SK-N-SH (cell line): ENCODE results near the gene GZMB. TPM values are rescaled to one million over a fixed set of nuclear protein-coding genes. Genes with fewer than 3 reads are reported as not detected.

ENCODE experiments used
- CTCF ChIA-PET: fragments of 300-600, 350-600 bp; formaldehyde crosslinking; extraction: SDS; loops from one replicate; lab custom pipeline; 2021; lab: Yijun Ruan, JAX
- POLR2A ChIA-PET: fragments of 350-600 bp; sonication (Branson Sonifier 250); formaldehyde crosslinking; extraction: SDS; loops from one replicate; lab custom pipeline; 2020; ENCODE audit warnings: antibody characterized with exemption, inconsistent platforms; lab: Yijun Ruan, JAX
- DNase-seq: peaks from one replicate; pipeline ENCODE4 v3.0.0; 2012
- H2AFZ ChIP-seq: fragments of 200-600 bp; sonication (generic); 2 replicates; pipeline ENCODE4 v1.8.1; 2016; ENCODE audit warnings: antibody characterized with exemption, mild to moderate bottlenecking, low read depth
- H3F3A ChIP-seq: fragments of 200-600 bp; sonication (generic); replicated peaks from 2 replicates; pipeline ENCODE3; 2016; ENCODE audit warnings: antibody characterized with exemption, mild to moderate bottlenecking; ENCODE audit not compliant: insufficient read depth
- H3K27ac ChIP-seq, 2 experiments: fragments of 200-500 bp in 1 of 2; fragments of 200-600 bp in 1 of 2; sonication (Bioruptor generic) in 1 of 2; sonication (generic), shearing (Covaris generic) in 1 of 2; 2 replicates each; pipeline versions ENCODE4 v1.5.1 to v1.6.1; 2014 to 2016; ENCODE audit warnings: low read depth in 2 of 2, inconsistent platforms in 1 of 2, low read length in 1 of 2, mild to moderate bottlenecking in 1 of 2, mixed read lengths in 1 of 2
- H3K27me3 ChIP-seq: fragments of 200-600 bp; sonication (generic), shearing (Covaris generic); 2 replicates; pipeline ENCODE4 v1.6.1; 2016; ENCODE audit warnings: mixed run types; ENCODE audit not compliant: insufficient read depth
- H3K36me3 ChIP-seq, 2 experiments: fragments of 200-500 bp in 1 of 2; fragments of 200-600 bp in 1 of 2; sonication (Bioruptor generic) in 1 of 2; sonication (generic) in 1 of 2; replicated peaks in 1 of 2; 2 replicates each; pipeline versions ENCODE3 to v1.5.1; 2014 to 2016; ENCODE audit warnings: low read length in 1 of 2, mild to moderate bottlenecking in 1 of 2; ENCODE audit not compliant: insufficient read depth in 2 of 2, control insufficient read depth in 1 of 2
- H3K4me1 ChIP-seq, 2 experiments: fragments of 200-500 bp in 1 of 2; fragments of 200-600 bp in 1 of 2; sonication (Bioruptor generic) in 1 of 2; sonication (generic), shearing (Covaris generic) in 1 of 2; 2 replicates each; pipeline versions ENCODE4 v1.5.1 to v1.6.1; 2014 to 2016; ENCODE audit warnings: low read depth in 1 of 2, low read length in 1 of 2, mixed run types in 1 of 2; ENCODE audit not compliant: insufficient read depth in 2 of 2, control insufficient read depth in 1 of 2
- H3K4me2 ChIP-seq: fragments of 200-600 bp; sonication (generic), shearing (Covaris generic); 2 replicates; pipeline ENCODE4 v1.6.1; 2017; ENCODE audit warnings: mixed run types
- H3K4me3 ChIP-seq, 2 experiments: fragments of 200-500 bp in 1 of 2; fragments of 200-600 bp in 1 of 2; sonication (Bioruptor generic) in 1 of 2; sonication (generic), shearing (Covaris generic) in 1 of 2; 2 replicates each; pipeline versions ENCODE4 v1.5.1 to v1.8.1; 2014 to 2016; ENCODE audit warnings: low read depth in 2 of 2, inconsistent platforms in 1 of 2, low read length in 1 of 2, mild to moderate bottlenecking in 1 of 2, mixed read lengths in 1 of 2, moderate library complexity in 1 of 2
- H3K79me2 ChIP-seq: fragments of 200-600 bp; sonication (generic); 2 replicates; pipeline ENCODE4 v1.8.1; 2017; ENCODE audit warnings: mild to moderate bottlenecking; ENCODE audit not compliant: insufficient read depth
- H3K9ac ChIP-seq: fragments of 200-600 bp; sonication (generic); 2 replicates; pipeline ENCODE4 v1.6.1; 2017; ENCODE audit warnings: mixed run types
- H3K9me2 ChIP-seq: fragments of 200-600 bp; sonication (generic); 2 replicates; pipeline ENCODE4 v1.6.1; 2017; ENCODE audit warnings: mixed run types
- H3K9me3 ChIP-seq: fragments of 200-600 bp; sonication (generic); 2 replicates; pipeline ENCODE4 v1.6.1; 2017; ENCODE audit warnings: mixed run types, mild to moderate bottlenecking, moderate library complexity
- H4K20me1 ChIP-seq: fragments of 200-600 bp; sonication (generic); 2 replicates; pipeline ENCODE4 v1.6.1; 2017; ENCODE audit warnings: mild to moderate bottlenecking, mixed run types; ENCODE audit not compliant: insufficient read depth
- ELF1 ChIP-seq: IDR thresholded peaks from 2 replicates; pipeline ENCODE4 v1.4.0; 2012
- EZH2phosphoT487 ChIP-seq: fragments of 200-600 bp; sonication (generic); IDR thresholded peaks from 2 replicates; pipeline ENCODE4 v1.6.1; 2017; ENCODE audit warnings: low read depth, mixed run types, mild to moderate bottlenecking, antibody characterized with exemption, moderate library complexity, borderline replicate concordance
- FOSL2 ChIP-seq: IDR thresholded peaks from 2 replicates; pipeline ENCODE4 v1.4.0; 2012; ENCODE audit warnings: low read depth, mild to moderate bottlenecking, moderate library complexity, borderline replicate concordance
- GABPA ChIP-seq: IDR thresholded peaks from 2 replicates; pipeline ENCODE4 v1.4.0; 2012; ENCODE audit warnings: low read depth, mild to moderate bottlenecking
- GATA2 ChIP-seq: sonication (generic); formaldehyde crosslinking; IDR thresholded peaks from 2 replicates; pipeline ENCODE4 v1.5.0; 2020; ENCODE audit warnings: mild to moderate bottlenecking, missing genetic modification reagents
- JUND ChIP-seq: IDR thresholded peaks from 2 replicates; pipeline ENCODE4 v1.4.0; 2012
- MEF2A ChIP-seq: IDR thresholded peaks from 2 replicates; pipeline ENCODE4 v1.4.0; 2012; ENCODE audit warnings: low read depth, borderline replicate concordance
- MXI1 ChIP-seq: IDR thresholded peaks from 2 replicates; pipeline ENCODE4 v1.6.1; 2012; ENCODE audit warnings: mild to moderate bottlenecking, low read depth, low read length, improper control_type of control experiment
- NFIC ChIP-seq: IDR thresholded peaks from 2 replicates; pipeline ENCODE4 v1.4.0; 2012; ENCODE audit warnings: borderline replicate concordance
- NRF1 ChIP-seq: IDR thresholded peaks from 2 replicates; pipeline ENCODE4 v1.6.1; 2012; ENCODE audit warnings: low read depth, mild to moderate bottlenecking, low read length
- PBX3 ChIP-seq: IDR thresholded peaks from 2 replicates; pipeline ENCODE4; 2012
- POLR2AphosphoS5 ChIP-seq: IDR thresholded peaks from 2 replicates; pipeline ENCODE4 v1.6.1; 2012; ENCODE audit warnings: low read depth, low read length
- RCOR1 ChIP-seq: fragments of 150-350 bp; IDR thresholded peaks from 2 replicates; pipeline ENCODE4 v1.6.1; 2017; ENCODE audit warnings: antibody characterized with exemption, low read length
- REST ChIP-seq: IDR thresholded peaks from 2 replicates; pipeline ENCODE4 v1.6.1; 2012; ENCODE audit warnings: mild to moderate bottlenecking, low read depth, low read length, moderate library complexity
- TCF12 ChIP-seq: IDR thresholded peaks from 2 replicates; pipeline ENCODE4 v1.4.0; 2012
- USF1 ChIP-seq: IDR thresholded peaks from 2 replicates; pipeline ENCODE4 v1.4.0; 2012; ENCODE audit warnings: low read depth, borderline replicate concordance
- ZBTB33 ChIP-seq: IDR thresholded peaks from 2 replicates; pipeline ENCODE4 v1.4.0; 2012; ENCODE audit warnings: low read depth, borderline replicate concordance
- WGBS: methylation state at CpG from one replicate; pipeline ENCODE4 v1.1.6; 2017; ENCODE audit warnings: low lambda C conversion rate; 5-methylcytosine and 5-hydroxymethylcytosine counted together
- polyA plus RNA-seq, 3 experiments: library from polyadenylated mRNA; depleted of rRNA; stranded (reverse); fragments of >200 nt; gene quantifications; 2 replicates each; pipeline ENCODE4 v1.2.3, GENCODE V29; 2012
- TF ChIP-seq, protein P1 (sequence below): fragments of 150-350 bp; IDR thresholded peaks from 2 replicates; pipeline ENCODE4 v1.6.1; 2016; ENCODE audit warnings: mild to moderate bottlenecking, low read depth, low read length

GZMB gene, protein sequence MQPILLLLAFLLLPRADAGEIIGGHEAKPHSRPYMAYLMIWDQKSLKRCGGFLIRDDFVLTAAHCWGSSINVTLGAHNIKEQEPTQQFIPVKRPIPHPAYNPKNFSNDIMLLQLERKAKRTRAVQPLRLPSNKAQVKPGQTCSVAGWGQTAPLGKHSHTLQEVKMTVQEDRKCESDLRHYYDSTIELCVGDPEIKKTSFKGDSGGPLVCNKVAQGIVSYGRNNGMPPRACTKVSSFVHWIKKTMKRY
- not detected in 2 replicates for polyA plus RNA-seq (2012; rRNA removed)
- polyA plus RNA-seq (2012; cell fraction: cytosol; rRNA removed), result not detected in 2 replicates
- polyA plus RNA-seq (2012; cell fraction: nucleus; rRNA removed), result not detected in 2 replicates

- Histone ChIP-seq H3K9ac (no peak within 1 kb of the TSS), H3K4me3 (no peak within 1 kb of the TSS), H3K9me2 (no peaks in the 10 kb centered on the region), H3K79me2 (no peaks in the 10 kb centered on the region), H3K4me1 (no peaks in the 10 kb centered on the region), H4K20me1 (no peaks in the 10 kb centered on the region), H3F3A (no peaks in the 10 kb centered on the region), H2AFZ (no peak within 1 kb of the TSS), H3K4me2 (no peak within 1 kb of the TSS), H3K27me3 (no peaks in the 10 kb centered on the region; the same call in 1 of the 2 replicates), H3K27ac (no peak within 1 kb of the TSS), H3K9me3 (no peaks in the 10 kb centered on the region), H3K36me3 (no peaks in the 10 kb centered on the region)
- TF ChIP-seq TCF12 (no peak), POLR2AphosphoS5 (no peak), MEF2A (no peak), NFIC (no peak), ZBTB33 (no peak), EZH2phosphoT487 (no peak), GABPA (no peak), ELF1 (no peak), RCOR1 (no peak), FOSL2 (no peak), MXI1 (no peak), PBX3 (no peak), GATA2 (no peak), NRF1 (no peak), REST (no peak), USF1 (no peak), JUND (no peak)
- TF ChIP-seq, protein P1, sequence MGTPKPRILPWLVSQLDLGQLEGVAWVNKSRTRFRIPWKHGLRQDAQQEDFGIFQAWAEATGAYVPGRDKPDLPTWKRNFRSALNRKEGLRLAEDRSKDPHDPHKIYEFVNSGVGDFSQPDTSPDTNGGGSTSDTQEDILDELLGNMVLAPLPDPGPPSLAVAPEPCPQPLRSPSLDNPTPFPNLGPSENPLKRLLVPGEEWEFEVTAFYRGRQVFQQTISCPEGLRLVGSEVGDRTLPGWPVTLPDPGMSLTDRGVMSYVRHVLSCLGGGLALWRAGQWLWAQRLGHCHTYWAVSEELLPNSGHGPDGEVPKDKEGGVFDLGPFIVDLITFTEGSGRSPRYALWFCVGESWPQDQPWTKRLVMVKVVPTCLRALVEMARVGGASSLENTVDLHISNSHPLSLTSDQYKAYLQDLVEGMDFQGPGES, result no peak
- CTCF ChIA-PET, result no interaction called here
- 0% methylated on average over 2 of the region's 2 CpGs for WGBS
- no peak for DNase-seq
- POLR2A ChIA-PET, result no interaction called here
Measured at GRCh38 chr14:24634158-24634557, at the start of gene GZMB. Gene GZMB (minus strand): TSS chr14:24634190. CDS start chr14:24634160, 30 bp downstream.
